Erythroblast (primary cell): ENCODE results near the gene ARHGEF9.

ENCODE experiments used
- GATA1 ChIP-seq: IDR thresholded peaks from 2 replicates; pipeline ENCODE4 v1.6.1; 2011; ENCODE audit warnings: low read depth, mild to moderate bottlenecking, control low read depth, low read length, moderate library complexity
- POLR2A ChIP-seq: IDR thresholded peaks from 2 replicates; pipeline ENCODE4 v1.6.1; 2011; ENCODE audit warnings: mild to moderate bottlenecking, low read length

DNA sequence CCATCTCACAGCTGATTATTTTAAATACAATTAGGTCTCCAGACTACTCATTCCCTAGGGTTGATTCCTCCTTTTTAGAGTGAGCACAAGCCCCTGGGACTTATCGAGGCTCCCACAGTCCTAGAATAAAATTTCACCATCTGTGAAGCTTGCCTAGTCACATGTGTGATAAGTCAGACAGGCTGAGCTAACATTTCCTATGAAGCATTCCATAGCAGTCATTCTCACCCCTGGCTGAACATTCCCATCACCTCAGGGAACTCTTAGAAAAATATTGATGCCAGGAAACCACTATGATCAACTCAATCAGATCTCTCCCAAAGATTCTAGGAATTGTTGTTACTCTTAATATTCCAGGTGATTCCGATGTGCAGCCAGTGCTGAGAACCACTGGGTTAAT lies 37.7 kb downstream of the ARHGEF9 start:
- TF ChIP-seq POLR2A (no peak), GATA1 (no peak)
